Stimulated activated memory B cell treated with anti-CD40 and anti-IgM and Interleukin-4, amounts not matched to agents 10 μg/mL and 1 μg/mL and 100 μg/mL, for 72 hours (primary cell): ENCODE results near the gene NRL.
A peak's percentile ranks its signal among the peaks of the same experiment; 100 is the strongest.

Experiments used
- ATAC-seq: fragments of 150-1000 bp; cut with Tn5 transposase; 2 replicates; pipeline ENCODE4 v1.10.0; 2021
- H3K27ac Mint-ChIP-seq: one replicate; pipeline ENCODE4 v1.8.0; 2022; ENCODE audit warnings: mild to moderate bottlenecking, mixed read lengths
- H3K27me3 Mint-ChIP-seq: one replicate; pipeline ENCODE4 v1.8.0; 2022; ENCODE audit warnings: mixed read lengths
- H3K36me3 Mint-ChIP-seq: one replicate; pipeline ENCODE4 v1.8.0; 2022; ENCODE audit warnings: mixed read lengths
- H3K4me1 Mint-ChIP-seq: one replicate; pipeline ENCODE4 v1.8.0; 2022; ENCODE audit warnings: mixed read lengths
- H3K4me3 Mint-ChIP-seq: one replicate; pipeline ENCODE4 v1.8.0; 2022; ENCODE audit warnings: mild to moderate bottlenecking, moderate library complexity, mixed read lengths
- H3K9me3 Mint-ChIP-seq: one replicate; pipeline ENCODE4 v1.8.0; 2022; ENCODE audit warnings: mixed read lengths

The NRL gene

DNA sequence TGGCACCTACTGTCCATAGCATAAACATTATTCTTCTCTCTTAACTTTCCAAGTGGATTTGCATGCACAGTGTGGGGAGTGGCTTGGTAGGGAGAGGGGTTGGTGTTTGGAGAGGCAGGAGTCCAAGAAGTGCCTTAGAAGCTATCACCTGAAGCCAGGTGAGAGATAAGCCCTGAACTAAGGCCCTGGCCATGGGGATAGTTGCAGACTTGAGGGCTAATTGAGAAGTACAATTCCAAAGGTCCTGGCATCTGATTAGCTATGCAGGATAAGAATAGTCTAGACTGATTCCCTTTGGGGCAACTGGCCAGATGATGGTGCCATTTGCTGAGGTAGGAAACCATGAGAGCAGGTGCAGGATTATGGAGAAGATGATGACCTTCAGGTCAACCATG is 22.6 kb downstream of the NRL start:
- Mint-ChIP-seq H3K9me3 (no peaks in the 10 kb centered on the region), H3K4me1 (peaks cover 39% of the 10 kb centered on the region), H3K27ac (peak overlapping the region; percentile 97), H3K4me3 (no peak overlapping the region), H3K36me3 (peaks cover 4% of the 10 kb centered on the region), H3K27me3 (no peaks in the 10 kb centered on the region)
- no peak for ATAC-seq

DNA sequence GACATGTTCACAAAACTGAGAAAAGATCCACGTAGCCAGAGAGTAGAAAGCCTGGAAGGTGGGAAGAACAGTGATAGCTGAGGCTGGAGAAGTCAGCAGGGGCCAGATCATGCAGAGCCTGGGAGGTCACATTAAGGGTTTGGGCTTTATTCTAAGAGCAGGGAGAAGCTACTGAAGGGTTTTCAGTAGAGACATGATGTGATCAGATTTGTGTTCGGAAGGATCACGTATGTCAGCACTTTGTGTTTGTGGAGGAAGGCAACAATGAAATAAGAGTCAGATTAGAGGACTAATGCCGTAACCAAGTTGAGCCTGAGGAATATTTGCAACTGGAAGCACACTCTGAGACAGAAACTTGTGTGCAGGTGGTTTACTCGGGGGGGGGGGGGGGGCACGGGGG is 24.9 kb downstream of the NRL start:
- Mint-ChIP-seq H3K36me3 (no peaks in the 10 kb centered on the region), H3K4me1 (peaks cover 26% of the 10 kb centered on the region), H3K27me3 (no peaks in the 10 kb centered on the region), H3K27ac (no peak overlapping the region), H3K4me3 (no peak overlapping the region), H3K9me3 (no peaks in the 10 kb centered on the region)
- ATAC-seq, result no peak

DNA sequence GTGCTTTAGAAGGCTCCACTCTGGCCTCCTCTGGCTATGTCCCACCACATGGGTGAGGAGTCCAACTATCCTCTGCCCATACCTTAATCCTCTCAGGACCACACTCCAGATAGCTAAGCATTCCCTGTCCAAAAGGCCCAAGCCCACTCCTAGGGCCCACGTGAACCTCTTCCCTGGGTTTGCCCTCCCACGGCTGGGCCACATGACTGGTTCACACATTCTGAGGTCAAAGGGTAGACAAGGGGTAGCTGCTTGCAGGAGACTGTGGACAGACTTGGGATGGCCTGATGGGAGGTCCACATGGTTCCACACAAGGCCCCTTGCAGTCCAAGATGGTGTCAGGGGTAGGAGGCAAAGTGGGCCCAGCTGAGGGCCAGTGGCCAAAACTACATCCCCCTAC is 26.7 kb downstream of the NRL start:
- Mint-ChIP-seq H3K9me3 (no peaks in the 10 kb centered on the region), H3K27ac (no peak overlapping the region), H3K36me3 (no peaks in the 10 kb centered on the region), H3K27me3 (no peaks in the 10 kb centered on the region), H3K4me3 (no peak overlapping the region), H3K4me1 (peaks cover 18% of the 10 kb centered on the region)
- no peak for ATAC-seq

DNA sequence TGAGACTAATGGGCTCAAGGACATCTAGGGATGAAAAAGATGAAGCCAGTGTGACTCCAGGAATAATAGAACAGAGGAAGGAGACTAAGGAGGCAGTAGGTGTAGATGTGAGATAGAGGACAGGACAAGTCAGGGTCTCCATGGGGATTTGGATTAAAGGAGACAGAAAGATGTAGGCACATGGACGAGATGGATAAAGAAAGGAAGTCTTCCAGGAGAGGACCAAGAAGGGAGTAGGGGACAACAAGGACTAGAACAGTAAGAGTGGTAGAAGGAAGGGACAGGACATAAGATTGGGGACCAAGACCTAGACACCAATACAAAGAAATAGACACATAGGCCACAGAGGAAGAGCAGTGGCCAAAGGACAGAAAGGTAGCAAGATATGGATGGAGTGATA is 27.7 kb downstream of the NRL start:
- Mint-ChIP-seq H3K36me3 (no peaks in the 10 kb centered on the region), H3K4me3 (no peak overlapping the region), H3K27ac (no peak overlapping the region), H3K4me1 (peaks cover 23% of the 10 kb centered on the region), H3K27me3 (no peaks in the 10 kb centered on the region), H3K9me3 (no peaks in the 10 kb centered on the region)
- ATAC-seq, result no peak

DNA sequence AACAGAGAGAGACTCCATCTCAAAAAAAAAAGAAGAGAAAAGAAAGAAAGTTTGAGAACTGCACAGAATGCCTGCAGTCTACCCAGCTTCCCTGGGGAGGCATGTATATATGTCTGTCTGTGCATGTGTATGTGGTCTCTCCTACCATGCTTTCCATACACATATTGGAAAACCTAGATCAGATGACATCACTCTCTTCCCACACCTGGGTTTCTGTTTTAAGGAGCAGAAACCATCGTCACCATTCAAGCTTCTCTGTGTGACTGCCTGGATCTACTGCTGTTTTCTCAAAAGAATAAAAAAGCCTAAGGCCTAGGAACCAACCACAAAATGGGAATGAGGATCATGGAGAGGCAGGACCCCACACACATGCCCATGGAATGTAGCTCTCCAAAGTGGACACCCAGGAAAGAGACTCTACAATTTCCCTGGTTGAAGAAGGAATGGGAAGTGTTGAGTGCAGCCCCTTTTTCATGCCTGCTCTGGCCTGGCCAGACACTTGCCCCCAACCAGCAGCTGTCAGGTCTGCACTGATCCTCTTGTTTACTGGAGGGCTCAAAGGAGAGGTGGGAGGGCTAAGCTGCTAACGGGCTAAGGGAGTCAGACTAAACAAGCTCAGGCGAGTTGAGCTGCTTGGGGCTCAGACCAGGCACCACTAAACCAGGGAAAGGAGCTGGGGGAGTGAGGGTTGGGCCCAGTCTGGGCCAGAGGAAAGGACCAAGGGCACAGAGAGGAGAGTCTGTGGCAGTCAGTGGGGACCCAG is 28.4 kb downstream of the NRL start:
- Mint-ChIP-seq H3K4me3 (no peak overlapping the region), H3K27me3 (no peaks in the 10 kb centered on the region), H3K27ac (no peak overlapping the region), H3K36me3 (no peaks in the 10 kb centered on the region), H3K9me3 (no peaks in the 10 kb centered on the region), H3K4me1 (peaks cover 26% of the 10 kb centered on the region)
- ATAC-seq, result no peak

DNA sequence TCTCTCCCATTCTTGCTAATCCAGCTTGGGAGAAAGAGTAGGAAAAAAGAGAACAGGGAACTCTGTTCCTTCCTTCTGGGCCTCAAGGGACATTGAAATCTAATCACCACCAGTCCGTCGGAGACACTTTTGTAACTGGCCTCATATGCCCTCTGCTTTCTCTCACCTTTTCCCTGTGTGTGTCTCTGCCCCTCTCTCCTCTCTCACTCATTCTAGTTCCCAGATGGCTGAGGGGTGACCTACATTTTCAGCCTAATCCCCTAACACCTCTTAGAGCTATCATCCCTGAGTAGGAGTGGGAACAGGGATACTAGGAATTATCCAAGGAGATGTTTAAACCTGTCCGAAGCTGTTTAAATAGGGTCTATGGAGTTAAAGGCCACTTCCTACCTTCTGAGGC is 29.5 kb downstream of the NRL start:
- Mint-ChIP-seq H3K4me1 (peaks cover 26% of the 10 kb centered on the region), H3K27ac (no peak overlapping the region)

DNA sequence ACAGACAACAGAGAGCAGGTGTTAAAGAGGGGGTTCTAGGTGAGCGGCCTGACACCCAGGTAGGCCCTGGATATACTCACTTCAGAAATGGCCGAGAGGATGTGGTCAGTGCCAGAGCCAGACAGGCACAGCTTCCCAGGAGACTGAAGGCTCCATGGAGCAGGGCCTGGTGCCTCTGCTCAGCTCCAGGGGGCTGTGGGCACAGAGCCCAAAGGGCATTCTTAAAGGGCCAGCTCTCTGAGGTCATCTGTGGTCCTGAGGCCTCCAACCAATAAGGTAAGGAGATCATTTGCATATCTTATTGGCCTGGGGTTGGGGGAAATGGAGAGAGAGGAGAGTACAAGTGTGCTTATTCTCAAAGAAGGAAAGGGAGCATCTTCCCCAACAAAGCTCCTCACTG is 30.3 kb downstream of the NRL start:
- H3K27ac Mint-ChIP-seq, result no peak overlapping the region
- no peaks in the 10 kb centered on the region for H3K36me3 Mint-ChIP-seq
- ATAC-seq, result no peak
- no peaks in the 10 kb centered on the region for H3K27me3 Mint-ChIP-seq
- H3K4me1 Mint-ChIP-seq, result peaks cover 31% of the 10 kb centered on the region
- no peak overlapping the region for H3K4me3 Mint-ChIP-seq
- H3K9me3 Mint-ChIP-seq, result no peaks in the 10 kb centered on the region

More for the DNA sequence above, 29.5 kb downstream of the NRL start:
- no peaks in the 10 kb centered on the region for H3K36me3 Mint-ChIP-seq
- no peaks in the 10 kb centered on the region for H3K9me3 Mint-ChIP-seq
- ATAC-seq, result no peak
- H3K27me3 Mint-ChIP-seq, result no peaks in the 10 kb centered on the region
- H3K4me3 Mint-ChIP-seq, result no peak overlapping the region

DNA sequence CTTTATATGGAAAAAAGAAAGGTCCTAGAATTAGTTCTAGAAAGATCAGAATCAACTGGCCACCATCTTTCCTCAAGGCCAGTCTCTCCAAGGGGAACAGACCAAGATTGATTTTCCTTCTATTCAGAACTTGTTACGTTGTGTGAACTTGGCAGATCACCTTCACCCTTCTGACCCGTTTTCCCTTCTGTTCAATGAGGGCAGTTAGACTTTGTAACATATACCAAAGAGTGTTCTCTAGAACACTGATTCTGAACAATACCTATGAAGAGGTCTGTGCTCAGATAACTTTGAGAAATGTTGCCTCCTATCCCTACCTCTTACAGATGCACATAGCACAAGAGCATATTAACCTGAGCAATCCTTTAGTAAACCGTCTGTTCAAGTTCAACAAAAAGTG is 31.3 kb downstream of the NRL start:
- Mint-ChIP-seq H3K4me1 (peaks cover 37% of the 10 kb centered on the region), H3K27me3 (no peaks in the 10 kb centered on the region), H3K36me3 (no peaks in the 10 kb centered on the region), H3K4me3 (no peak overlapping the region), H3K9me3 (no peaks in the 10 kb centered on the region), H3K27ac (no peak overlapping the region)
- ATAC-seq, result no peak

DNA sequence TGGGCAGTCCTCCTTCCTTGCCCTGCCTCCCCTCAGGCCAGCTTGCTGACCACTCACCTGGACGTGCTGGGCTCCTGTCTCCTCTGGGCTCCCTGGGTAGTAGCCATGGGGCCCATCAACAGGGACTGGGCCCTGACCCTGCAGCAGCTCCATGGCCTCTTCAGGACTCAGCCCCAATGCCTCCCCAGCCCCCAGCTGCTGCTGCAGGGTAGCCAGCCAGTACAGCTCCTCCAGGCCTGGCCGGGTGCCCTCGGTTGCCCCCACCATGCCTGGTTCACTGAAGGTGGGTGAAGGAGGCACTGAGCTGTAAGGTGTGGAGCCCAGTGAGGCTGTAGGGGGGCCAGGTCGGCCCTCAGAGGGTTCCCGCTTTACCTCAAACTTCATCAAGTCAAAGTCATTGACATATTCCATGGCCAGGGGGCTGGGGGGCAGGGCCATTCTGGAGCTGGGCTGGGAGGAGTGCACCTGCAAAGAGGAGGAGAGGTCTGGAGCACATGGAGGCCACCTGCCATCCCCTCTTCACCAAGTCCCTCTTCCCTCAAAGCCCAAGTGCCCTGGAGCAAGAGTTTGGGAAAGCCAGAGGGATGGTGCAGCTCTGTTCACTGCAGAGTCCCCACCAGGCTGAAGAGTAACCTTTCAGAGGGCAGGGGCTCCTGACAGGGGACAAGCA is 32.2 kb downstream of the NRL start:
- H3K27ac Mint-ChIP-seq, result peak overlapping the region; percentile 91
- peaks cover 39% of the 10 kb centered on the region for H3K4me1 Mint-ChIP-seq
- H3K27me3 Mint-ChIP-seq, result no peaks in the 10 kb centered on the region
- H3K9me3 Mint-ChIP-seq, result no peaks in the 10 kb centered on the region
- no peak for ATAC-seq
- no peaks in the 10 kb centered on the region for H3K36me3 Mint-ChIP-seq
- peak overlapping the region; percentile 83 for H3K4me3 Mint-ChIP-seq

DNA sequence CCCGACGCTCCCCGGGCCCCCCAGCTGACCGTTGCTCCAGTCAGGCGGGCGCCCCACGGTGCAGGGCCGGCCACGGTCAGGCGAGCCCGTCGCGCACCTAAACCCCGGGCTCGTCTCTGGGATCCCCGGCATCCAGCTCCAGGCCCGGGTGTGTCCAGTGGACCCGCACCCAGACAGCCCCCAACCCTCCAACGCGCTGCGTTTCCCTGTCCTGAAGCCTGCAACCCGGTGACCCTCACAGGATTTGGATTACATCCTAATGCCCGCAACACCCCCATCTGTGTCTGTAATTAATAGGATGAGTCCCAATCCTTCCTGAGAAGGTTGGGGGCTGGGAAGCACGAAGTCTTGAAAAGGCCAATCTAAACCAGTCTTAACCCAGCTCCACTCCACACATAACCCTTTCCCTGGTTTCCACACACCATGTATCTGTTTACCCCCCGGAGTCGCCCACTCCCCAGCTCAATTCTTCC is 33.0 kb downstream of the NRL start:
- peaks cover 42% of the 10 kb centered on the region for H3K4me1 Mint-ChIP-seq
- H3K36me3 Mint-ChIP-seq, result no peaks in the 10 kb centered on the region
- H3K4me3 Mint-ChIP-seq, result peak overlapping the region; percentile 83
- no peak for ATAC-seq
- peak overlapping the region; percentile 91 for H3K27ac Mint-ChIP-seq
- no peaks in the 10 kb centered on the region for H3K27me3 Mint-ChIP-seq
- H3K9me3 Mint-ChIP-seq, result no peaks in the 10 kb centered on the region

DNA sequence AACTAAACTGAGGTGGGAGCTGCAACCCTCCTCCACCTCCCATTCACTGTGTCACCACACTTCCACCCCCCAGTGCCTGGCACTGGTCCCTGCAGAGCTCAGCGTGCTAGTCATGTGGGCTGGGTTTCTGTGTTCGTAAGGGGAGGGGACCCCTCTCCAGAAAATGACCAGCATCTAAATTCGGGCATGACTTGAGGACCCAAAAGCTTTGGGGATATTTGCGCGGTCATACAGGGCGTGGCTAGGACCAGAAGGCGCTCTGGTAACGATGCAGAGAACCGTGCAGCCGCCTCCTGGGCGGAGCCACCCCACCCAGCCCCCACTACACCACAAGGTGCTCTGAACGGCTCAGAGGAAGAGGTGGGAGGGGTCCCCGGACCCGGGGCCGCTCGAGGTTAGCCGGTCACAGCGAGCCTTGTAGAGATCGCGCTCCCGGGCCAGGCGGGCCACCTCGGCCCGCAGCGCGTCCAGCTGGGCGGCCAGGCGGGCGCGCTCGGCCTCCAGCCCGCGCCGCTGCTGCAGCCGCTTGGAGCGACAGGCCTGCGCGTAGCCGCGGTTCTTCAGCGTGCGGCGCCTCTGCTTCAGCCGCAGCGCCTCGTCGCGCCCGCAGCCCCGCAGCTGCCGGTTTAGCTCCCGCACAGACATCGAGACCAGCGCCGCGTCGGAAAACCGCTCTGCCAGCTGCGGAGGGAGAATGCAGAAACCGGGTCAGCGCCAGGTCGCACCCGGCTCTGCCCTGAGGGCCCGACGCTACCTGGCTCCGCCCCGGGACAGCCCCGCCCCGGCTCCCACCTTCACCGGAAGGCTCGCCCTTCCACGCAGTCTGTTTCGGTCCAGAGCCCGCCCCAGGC is 33.6 kb downstream of the NRL start:
- no peaks in the 10 kb centered on the region for H3K27me3 Mint-ChIP-seq
- H3K9me3 Mint-ChIP-seq, result no peaks in the 10 kb centered on the region
- H3K4me3 Mint-ChIP-seq, result peak overlapping the region; percentile 83
- H3K4me1 Mint-ChIP-seq, result peaks cover 49% of the 10 kb centered on the region
- no peaks in the 10 kb centered on the region for H3K36me3 Mint-ChIP-seq
- peak overlapping the region; percentile 91 for H3K27ac Mint-ChIP-seq
- peak; percentile 96 for ATAC-seq

DNA sequence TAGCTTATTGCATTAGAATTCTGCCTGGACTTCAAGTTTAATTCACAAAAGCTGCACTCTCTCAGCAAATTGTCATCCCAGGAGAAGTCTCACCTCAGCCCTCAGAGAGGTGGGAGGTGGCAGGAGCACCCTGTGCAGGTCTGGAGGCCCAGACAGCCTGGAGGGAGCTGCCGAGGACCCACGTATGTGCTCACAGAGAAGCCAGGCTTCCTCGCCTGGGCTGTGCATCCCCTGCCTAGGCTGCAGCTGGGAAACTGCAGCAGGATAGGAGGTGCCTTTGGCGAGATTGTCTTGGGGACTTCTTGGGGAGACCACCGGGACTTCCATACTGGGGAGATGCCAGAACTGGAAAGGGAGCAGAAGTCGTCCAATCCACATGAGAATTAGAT is 34.6 kb downstream of the NRL start:
- Mint-ChIP-seq H3K27me3 (no peaks in the 10 kb centered on the region), H3K4me1 (peaks cover 55% of the 10 kb centered on the region), H3K9me3 (no peaks in the 10 kb centered on the region), H3K27ac (peak overlapping the region; percentile 91), H3K36me3 (no peaks in the 10 kb centered on the region), H3K4me3 (peak overlapping the region; percentile 43)
- ATAC-seq, result no peak

DNA sequence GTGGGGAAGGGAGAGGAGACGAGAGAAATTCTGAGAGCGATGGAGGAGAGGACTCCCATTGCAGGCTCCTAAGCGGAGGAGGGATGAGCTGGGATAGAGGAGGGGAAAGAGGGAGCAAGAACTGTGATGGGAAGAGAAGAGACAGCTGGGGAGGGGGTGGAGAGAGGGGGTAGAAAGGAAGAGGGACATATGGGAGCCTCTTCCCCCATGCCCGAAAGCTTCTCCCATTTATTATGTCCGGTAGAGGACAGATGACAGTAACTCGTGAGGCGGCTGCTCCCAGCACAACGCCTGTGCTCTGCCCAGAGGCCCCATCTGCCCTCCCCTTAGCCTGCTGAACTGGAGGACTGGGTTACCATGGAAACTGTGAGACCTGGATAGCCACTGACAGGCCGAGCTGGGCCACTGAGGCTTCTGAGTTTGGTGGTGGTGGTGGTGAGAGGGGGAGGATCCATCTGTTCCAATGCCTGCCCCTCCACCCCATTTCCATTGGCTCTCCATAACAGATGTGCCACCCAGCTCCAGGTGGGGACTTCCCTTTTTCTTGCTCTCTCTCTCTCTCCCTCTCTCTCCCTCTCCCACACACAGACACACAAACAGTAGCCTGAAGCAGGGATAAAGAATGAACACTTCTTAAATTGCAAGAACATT is 35.1 kb downstream of the NRL start:
- no peaks in the 10 kb centered on the region for H3K36me3 Mint-ChIP-seq
- peak overlapping the region; percentile 21 for H3K4me3 Mint-ChIP-seq
- peak overlapping the region; percentile 91 for H3K27ac Mint-ChIP-seq

DNA sequence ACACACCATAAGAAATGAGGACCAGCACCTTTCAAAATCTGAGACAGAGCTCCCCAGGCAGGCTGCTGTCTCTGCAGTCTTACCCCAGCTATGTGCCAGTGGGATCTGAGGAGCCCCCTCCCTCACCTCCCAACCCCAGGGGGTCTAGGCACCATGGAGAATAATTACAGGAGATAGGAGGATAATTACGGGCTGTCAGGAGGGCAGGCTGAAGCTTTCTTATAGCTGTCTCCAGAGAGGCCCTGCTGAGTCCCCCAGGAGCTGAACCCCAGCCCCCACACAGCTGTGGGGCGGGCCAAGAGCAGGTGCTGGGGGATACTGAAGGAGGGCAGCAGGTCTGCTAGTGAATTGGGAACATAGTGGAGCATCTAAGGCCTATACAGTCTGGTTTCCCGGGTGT is 36.6 kb downstream of the NRL start:
- Mint-ChIP-seq H3K4me1 (peaks cover 56% of the 10 kb centered on the region), H3K4me3 (no peak overlapping the region), H3K9me3 (no peaks in the 10 kb centered on the region), H3K27ac (no peak overlapping the region), H3K36me3 (no peaks in the 10 kb centered on the region), H3K27me3 (no peaks in the 10 kb centered on the region)
- no peak for ATAC-seq

More for the DNA sequence above, 35.1 kb downstream of the NRL start:
- no peaks in the 10 kb centered on the region for H3K27me3 Mint-ChIP-seq
- no peak for ATAC-seq
- peaks cover 56% of the 10 kb centered on the region for H3K4me1 Mint-ChIP-seq
- H3K9me3 Mint-ChIP-seq, result no peaks in the 10 kb centered on the region

DNA sequence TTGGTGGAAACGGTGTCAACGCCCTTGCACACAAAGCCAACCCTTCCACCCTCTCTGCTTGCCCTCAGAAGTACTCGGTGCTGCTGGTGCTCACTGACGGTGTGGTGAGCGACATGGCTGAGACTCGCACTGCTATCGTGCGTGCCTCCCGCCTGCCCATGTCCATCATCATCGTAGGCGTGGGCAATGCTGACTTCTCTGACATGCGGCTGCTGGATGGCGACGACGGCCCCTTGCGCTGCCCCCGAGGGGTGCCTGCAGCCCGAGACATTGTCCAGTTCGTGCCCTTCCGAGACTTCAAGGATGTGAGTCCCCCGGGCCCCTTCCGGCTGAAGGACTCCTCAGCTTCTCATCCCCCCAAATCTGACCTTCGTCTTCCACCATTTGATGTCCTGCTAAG is 37.7 kb downstream of the NRL start:
- Mint-ChIP-seq H3K36me3 (no peaks in the 10 kb centered on the region), H3K27ac (no peak overlapping the region), H3K9me3 (no peaks in the 10 kb centered on the region), H3K27me3 (no peaks in the 10 kb centered on the region), H3K4me1 (peaks cover 50% of the 10 kb centered on the region), H3K4me3 (no peak overlapping the region)
- ATAC-seq, result no peak
